Brain microvascular endothelial cell (primary cell): ENCODE results near the gene CDK14.
"Not testable (repeated sequence)": the region's sequence is repeated elsewhere in the genome, so short reads cannot be mapped to it uniquely, and the experiment has no call there.

Experiments
- DNase-seq: peaks from one replicate; pipeline ENCODE4 v3.0.0-alpha.2; 2020
- H3K27ac ChIP-seq: fragments of 250-450 bp; sonication (Bioruptor Pico); 2 replicates; pipeline ENCODE4 v1.5.1; 2020; ENCODE audit warnings: mild to moderate bottlenecking, moderate library complexity
- H3K27me3 ChIP-seq: fragments of 250-450 bp; sonication (Bioruptor Pico); replicated peaks from 2 replicates; pipeline ENCODE4 v1.5.1; 2020; ENCODE audit warnings: mild to moderate bottlenecking
- H3K36me3 ChIP-seq: fragments of 250-450 bp; sonication (Bioruptor Pico); replicated peaks from 2 replicates; pipeline ENCODE4 v1.5.1; 2020; ENCODE audit warnings: mild to moderate bottlenecking
- H3K4me3 ChIP-seq: 2 replicates; pipeline ENCODE4 v1.5.1; 2011; ENCODE audit warnings: low read depth, mild to moderate bottlenecking, control low read depth, low read length, moderate library complexity
- CTCF ChIP-seq: IDR thresholded peaks from 2 replicates; pipeline ENCODE4 v1.5.1; 2011; ENCODE audit warnings: low read depth, mild to moderate bottlenecking, moderate library complexity, low read length, control low read depth, inconsistent platforms; ENCODE audit errors: missing control alignments
- in situ Hi-C: cut with HindIII; loops from 2 replicates; pipeline ENCODE4 v1.10.0; 2017; ENCODE audit warnings: low sequenced_read_pairs, low pct_ligation_motif_present

Gene CDK14

GRCh38 chr7:90769036-90769435, 172.9 kb downstream of the CDK14 start:
- no peaks in the 10 kb centered on the region for H3K27me3 ChIP-seq
- no peak overlapping the region for H3K27ac ChIP-seq
- no peaks in the 10 kb centered on the region for H3K36me3 ChIP-seq
- no peak overlapping the region for H3K4me3 ChIP-seq
- DNase-seq, result no peak
- no peak for TF ChIP-seq CTCF
- in situ Hi-C loops, result no loop called here

- H3K27ac ChIP-seq, DNase-seq, in situ Hi-C loops, H3K36me3 ChIP-seq, H3K27me3 ChIP-seq, H3K4me3 ChIP-seq: not testable (repeated sequence)
These were observed 173.4 kb downstream of the CDK14 start for GRCh38 chr7:90769566-90769965.

GRCh38 chr7:90771281-90771680, 175.2 kb downstream of the CDK14 start:
- no peak overlapping the region for H3K4me3 ChIP-seq
- H3K27ac ChIP-seq, result no peak overlapping the region
- no peaks in the 10 kb centered on the region for H3K36me3 ChIP-seq
- DNase-seq, result peak; percentile 31
- no peaks in the 10 kb centered on the region for H3K27me3 ChIP-seq
- no peak for TF ChIP-seq CTCF
- in situ Hi-C loops, result no loop called here

GRCh38 chr7:90772410-90772809, 176.3 kb downstream of the CDK14 start:
- H3K36me3 ChIP-seq, result no peaks in the 10 kb centered on the region
- no peak for DNase-seq
- no peak overlapping the region for H3K27ac ChIP-seq
- no peak overlapping the region for H3K4me3 ChIP-seq
- no peaks in the 10 kb centered on the region for H3K27me3 ChIP-seq
- in situ Hi-C loops, result no loop called here
- TF ChIP-seq CTCF, result no peak

GRCh38 chr7:90773269-90773668, 177.1 kb downstream of the CDK14 start:
- no peak for TF ChIP-seq CTCF
- Histone ChIP-seq H3K27ac (no peak overlapping the region), H3K4me3 (no peak overlapping the region), H3K36me3 (no peaks in the 10 kb centered on the region), H3K27me3 (no peaks in the 10 kb centered on the region)
- in situ Hi-C loops, result no loop called here
- DNase-seq, result no peak

GRCh38 chr7:90774706-90775105, 178.6 kb downstream of the CDK14 start:
- Histone ChIP-seq H3K36me3 (no peaks in the 10 kb centered on the region), H3K27ac (no peak overlapping the region), H3K27me3 (no peaks in the 10 kb centered on the region), H3K4me3 (no peak overlapping the region)
- in situ Hi-C loops, result no loop called here
- no peak for DNase-seq
- TF ChIP-seq CTCF, result no peak
